Left cardiac atrium (tissue), 4 donors: Measurements from ENCODE around the gene UPF3A. TPM values are rescaled to one million over a fixed set of nuclear protein-coding genes. Genes with fewer than 3 reads are reported as not detected.

ENCODE experiments used
- ATAC-seq, 2 donors: fragments of 200-7000 bp; cut with Tn5 transposase; one replicate each; pipeline ENCODE4 v1.9.1; 2020; ENCODE audit warnings: mild to moderate bottlenecking in 2 of 2, moderate library complexity in 2 of 2
- DNase-seq: peaks from one replicate; pipeline ENCODE4 v3.0.0-alpha.2; 2020
- intact Hi-C, 2 donors: fragments of 100-400 bp; cut with DNase I; formaldehyde crosslinking; loops; one replicate each; pipeline versions ENCODE4 v1.14.1 to v1.15.1; 2022 to 2023
- total RNA-seq, 2 donors: library from RNA; stranded (reverse); fragmentation: NEBNext Ultra II Directional; extraction: Animal tissue kit (Norgen Biotek cat#: 25700); gene quantifications; one replicate each; pipeline ENCODE4 v1.2.1, GENCODE V29; 2021
- donor health status: DM: no; HTN: yes; CAD: no.
- donor health status: DM: no; HTN: yes; CAD: no; lungs with severe emphysema.
- donor health status: DM: yes; HTN: yes; CAD: no.
- donor health status: Dilated cardiomyopathy.

UPF3A gene
- total RNA-seq, 2 donors from 2014 or later = 22.2 to 28.0 TPM

DNA sequence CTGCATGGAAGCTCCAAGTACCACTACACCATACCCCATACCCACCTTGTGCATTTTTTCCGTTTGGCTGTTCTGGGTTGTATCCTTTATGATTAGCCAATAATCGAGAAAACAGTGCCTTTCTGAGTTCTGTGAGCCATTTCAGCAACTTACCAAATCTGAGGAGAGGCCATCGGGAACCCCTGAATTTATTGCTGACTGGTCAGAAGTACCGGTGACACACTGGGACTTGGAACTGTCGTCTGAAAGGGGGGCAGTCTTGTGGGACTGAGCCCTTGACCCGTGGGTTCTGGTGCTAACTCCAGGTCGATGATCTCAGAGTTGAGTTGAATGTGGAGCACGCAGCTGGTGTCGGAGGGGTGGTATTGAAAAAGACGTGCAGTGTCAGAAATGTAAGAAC is 15.0 kb downstream of the UPF3A start:
- no peak for DNase-seq
- ATAC-seq = no peak
- intact Hi-C loops = no loop called here

DNA sequence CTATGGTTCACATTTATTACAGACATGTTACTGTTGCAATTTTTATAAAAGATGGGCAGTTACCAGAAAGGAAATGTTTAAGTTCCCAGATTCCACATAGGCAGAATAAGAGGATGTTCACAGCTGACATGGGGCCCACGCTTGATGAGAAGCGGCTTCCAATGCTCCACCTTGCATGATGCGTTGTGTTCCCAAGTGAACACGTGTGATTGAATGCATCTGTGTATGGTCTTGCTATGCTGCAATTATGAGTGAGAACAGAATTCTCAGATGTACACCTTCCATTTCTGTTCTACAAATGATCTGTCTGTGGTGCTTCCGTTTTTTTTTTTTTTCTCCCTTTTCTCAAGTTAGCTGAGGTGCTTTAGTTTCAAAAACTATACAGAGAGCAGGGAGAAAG is 15.5 kb downstream of the UPF3A start:
- ATAC-seq (no peak), DNase-seq (no peak)
- intact Hi-C loops = no loop called here

DNA sequence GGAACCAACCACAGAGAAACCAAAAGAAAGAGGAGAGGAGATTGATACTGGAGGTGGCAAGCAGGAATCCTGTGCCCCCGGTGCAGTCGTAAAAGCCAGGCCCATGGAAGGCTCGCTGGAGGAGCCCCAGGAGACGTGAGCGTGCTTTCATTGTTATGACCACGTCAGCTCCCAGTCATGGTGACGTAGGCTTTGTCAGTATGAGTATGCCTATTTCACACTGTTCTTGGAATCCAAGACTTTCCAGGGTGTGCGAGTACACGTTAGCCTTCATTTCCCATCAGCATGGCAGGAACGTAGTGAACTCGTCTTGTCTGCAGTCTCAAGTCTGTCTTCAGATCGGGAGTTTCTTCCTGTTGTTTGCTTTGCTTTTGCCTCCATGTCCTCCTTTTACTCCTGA is 17.5 kb downstream of the UPF3A start:
- no peak for DNase-seq
- intact Hi-C loops = no loop called here
- ATAC-seq = no peak

DNA sequence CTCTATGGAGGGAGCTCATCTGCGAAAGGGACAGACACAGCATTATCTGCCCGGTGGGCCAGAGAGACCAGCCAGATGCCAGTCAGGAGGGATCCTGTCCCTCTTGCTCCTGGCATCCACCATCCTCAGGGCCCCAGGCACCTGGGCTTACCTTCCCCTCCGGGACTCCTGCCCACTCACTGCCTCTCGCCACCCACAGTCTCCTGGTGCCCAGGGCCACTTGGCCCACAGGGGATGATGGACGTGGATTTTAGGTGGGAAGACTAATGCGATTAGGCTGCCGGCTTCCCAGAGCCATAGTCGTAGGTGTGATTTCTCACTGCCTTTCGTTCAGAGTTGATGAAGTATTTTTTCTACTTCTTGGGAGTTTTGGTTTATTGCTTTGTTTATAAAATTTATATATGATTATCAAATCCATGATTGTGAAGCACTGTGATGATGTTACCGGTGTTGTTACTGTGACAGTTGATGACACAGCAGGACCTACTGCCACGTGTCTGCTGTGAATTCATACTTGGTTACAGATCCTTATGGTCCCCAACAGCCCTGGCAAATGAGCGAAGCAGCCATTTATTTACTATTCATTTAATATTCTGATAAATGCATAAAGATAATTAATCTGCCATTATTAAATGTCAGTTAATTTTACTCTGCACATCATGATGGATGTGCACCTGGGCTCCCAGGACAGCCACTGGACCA is 18.4 kb downstream of the UPF3A start:
- ATAC-seq = no peak
- no peak for DNase-seq
- intact Hi-C loops = no loop called here

DNA sequence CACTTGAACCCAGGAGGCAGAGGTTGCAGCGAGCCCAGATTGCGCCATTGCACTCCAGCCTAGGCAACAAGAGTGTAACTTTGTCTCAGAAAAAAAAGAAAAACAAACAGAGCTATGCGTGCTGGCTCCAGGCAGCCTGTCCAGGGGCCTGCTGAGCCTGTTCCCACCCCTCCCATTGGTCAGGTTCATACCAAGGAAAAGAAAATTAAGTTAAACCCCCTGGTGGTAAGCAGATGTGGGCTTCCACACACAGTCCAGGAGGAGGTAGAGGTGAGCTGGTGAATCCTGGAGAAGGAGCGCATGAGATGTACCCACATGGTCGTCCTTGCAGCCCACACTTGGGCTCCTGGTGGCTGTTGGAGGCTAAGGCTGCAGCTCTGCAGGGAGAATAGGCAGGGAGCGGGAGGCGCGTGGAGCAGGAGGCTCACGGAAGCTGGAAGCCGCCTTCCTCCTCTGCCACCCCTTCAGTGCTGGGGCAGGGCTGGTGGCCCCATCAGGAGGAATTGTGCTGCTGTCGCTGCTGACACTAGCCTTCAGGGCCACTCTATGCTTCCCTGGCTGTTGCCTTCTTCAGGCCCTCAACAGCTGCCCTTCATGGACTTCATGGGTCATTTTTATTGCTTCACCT is 22.4 kb downstream of the UPF3A start:
- ATAC-seq (no peak), DNase-seq (no peak)
- intact Hi-C loops = no loop called here

DNA sequence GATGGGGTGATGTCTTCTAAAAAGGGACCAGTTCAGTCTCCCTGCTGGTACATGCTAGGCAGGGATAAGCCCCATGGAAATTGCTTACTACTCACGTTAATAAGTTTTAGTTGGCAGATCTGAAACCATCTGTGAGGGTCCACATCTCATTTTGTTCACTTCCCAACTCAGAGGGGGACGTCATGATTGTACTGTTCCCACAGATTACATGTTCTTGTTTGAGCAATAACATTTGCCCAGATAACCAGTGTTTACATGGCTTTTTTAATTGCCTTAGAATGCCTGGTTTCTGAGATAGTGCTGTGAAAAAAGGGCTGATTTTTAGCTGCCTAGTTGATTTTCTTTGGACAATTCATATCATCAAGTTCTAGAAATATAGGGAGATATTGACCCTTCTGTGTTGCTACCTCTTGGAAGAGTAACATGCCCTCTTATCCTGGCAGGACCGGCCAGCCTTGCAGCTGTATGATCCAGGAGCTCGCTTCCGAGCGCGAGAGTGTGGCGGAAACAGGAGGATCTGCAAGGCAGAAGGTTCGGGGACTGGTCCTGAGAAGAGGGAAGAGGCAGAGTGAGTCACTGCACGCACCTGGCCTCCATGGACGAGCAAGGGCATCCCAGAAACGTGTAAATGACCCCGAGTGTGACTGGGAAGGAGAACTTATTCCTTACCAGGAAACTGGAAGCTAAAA is 23.1 kb downstream of the UPF3A start:
- ATAC-seq (no peak), DNase-seq (no peak)
- intact Hi-C loops = no loop called here

DNA sequence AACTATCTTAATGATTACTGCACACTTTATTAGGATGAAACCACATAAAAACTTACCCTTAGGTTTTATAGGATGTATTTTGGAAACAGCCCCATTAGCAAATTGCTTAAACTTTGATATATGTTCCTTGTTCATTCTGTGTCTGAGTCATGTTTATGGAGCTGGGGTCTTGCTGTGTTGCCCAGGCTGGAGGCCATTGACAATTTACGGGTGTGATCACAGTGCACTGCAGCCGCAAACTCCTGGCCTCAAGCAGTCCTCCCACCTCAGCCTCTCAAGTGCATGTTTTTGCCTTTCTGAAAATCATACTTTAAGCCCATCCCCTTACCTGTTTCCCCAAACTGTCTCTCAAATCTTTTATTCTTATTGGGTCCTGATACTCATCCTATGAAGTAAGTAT is 27.7 kb downstream of the UPF3A start:
- ATAC-seq = no peak
- no peak for DNase-seq
- intact Hi-C loops = no loop called here

DNA sequence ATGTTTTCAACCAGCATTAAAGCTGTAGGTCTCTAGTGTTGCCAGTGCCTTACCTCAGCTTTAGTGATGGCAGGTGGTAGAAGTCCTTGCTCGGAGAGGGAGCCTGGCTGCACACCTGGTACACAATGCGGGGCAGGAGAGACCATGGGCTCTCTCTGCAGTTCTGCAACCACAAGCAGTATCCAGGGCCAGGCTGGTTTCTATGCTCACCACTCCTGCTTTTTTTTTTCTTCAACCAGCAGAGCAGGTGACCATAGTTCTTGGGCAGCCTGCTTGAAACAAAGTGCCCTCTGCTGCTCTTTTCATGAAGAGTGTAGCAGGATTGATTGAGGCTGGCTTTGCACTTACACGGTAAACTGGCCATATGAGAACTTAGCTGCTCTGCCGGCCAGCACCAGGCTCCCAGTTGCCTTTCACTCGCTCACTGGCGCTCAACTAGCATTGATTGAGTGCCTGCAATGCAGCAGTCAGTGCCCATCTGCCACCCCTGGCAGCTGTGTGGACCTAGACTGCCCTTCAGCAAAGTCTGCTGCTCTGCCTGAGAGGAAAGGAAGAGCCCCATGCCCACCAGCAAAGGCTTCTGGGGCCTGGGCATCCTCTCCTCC is 28.5 kb downstream of the UPF3A start:
- ATAC-seq (no peak), DNase-seq (no peak)
- intact Hi-C loops = no loop called here

DNA sequence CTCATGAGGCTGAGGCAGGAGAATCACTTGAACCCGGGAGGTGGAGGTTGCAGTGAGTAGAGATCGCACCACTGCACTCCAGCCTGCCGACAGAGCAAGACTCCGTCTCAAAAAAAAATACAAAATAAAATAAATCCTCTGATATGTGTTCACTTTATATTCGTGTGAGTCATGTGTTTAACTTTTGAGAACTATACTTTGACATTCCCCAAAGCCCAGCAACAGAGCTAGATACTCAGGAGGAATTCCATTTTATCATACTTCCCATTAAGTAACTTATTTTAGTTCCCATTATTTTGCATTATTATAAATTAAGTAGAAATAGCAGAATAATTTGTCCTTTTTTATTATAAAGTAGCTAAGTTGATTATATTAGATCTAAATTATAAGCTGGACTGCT is 29.6 kb downstream of the UPF3A start:
- ATAC-seq (no peak), DNase-seq (no peak)
- intact Hi-C loops = no loop called here

DNA sequence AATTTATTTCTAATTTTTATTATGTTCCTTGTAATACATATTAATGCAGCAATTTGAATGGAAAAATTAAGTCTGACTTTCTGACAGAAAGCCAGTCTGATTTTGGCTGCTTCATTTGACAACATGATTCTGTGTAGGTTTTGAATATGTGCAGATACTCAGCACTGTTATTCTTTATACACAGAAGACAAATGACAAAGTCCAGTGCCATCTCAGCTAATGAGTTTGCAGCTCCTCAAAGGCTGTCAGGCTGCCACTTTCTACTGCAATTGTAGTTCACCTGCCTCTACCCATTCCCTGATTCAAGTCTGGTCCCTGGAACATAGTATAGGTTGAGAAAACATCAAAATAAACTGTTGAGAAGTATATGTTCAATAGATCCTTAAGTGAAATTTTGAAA is 30.0 kb downstream of the UPF3A start:
- DNase-seq (no peak), ATAC-seq (no peak)
- intact Hi-C loops = no loop called here

DNA sequence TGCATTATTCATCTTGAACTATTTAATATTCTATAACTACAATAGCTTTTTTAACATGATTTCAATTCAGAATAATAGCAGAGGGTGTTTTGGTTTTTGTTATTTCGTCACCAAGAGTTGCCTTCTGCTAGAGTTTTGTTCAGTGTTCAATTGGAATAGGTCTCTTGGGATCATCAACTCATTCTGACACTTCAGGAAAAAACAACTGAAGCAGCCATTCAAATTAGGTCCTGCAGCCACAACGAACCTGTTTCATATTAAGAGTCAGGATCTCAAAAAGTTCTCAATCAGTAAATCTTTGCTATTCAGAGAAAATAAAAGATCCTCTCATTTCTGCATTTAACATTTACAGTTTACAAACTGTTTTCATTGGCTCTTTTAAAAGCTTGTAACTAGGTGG is 30.5 kb downstream of the UPF3A start:
- no peak for ATAC-seq
- intact Hi-C loops = no loop called here
- no peak for DNase-seq

DNA sequence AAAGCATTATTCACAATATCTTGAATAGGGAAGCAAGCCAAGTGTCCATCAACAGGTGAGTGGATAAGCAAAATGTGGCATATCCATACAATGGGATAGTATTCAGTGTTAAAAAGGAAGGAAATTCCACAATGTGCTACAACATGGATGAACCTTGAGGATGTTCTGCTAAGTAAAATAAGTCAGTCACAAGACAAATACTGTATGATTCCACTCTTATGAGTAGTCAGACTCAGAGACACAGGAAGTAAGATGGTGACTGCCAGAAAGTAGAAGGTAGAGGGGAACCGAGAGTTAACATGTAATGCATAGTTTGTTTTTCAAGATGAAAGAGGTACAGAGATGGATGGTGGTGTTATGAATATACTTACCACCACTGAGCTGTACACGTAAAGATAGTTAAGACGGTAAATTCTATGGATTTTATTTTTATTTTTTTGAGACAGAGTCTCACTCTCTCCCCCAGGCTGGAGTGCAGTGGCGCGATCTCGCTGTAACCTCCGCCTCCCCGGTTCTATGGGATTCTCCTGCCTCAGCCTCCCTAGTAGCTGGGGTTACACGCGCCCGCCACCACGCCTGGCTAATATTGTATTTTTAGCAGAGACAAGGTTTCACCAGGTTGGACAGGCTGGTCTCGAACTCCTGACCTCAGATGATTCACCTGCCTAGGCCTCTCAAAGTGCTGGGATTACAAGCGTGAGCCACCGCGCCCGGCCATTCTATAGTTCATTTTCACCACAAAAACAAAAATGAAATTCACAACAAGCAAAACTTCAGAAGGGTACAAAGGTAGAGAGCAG is 31.9 kb downstream of the UPF3A start:
- no peak for DNase-seq
- no peak for ATAC-seq
- intact Hi-C loops = no loop called here

DNA sequence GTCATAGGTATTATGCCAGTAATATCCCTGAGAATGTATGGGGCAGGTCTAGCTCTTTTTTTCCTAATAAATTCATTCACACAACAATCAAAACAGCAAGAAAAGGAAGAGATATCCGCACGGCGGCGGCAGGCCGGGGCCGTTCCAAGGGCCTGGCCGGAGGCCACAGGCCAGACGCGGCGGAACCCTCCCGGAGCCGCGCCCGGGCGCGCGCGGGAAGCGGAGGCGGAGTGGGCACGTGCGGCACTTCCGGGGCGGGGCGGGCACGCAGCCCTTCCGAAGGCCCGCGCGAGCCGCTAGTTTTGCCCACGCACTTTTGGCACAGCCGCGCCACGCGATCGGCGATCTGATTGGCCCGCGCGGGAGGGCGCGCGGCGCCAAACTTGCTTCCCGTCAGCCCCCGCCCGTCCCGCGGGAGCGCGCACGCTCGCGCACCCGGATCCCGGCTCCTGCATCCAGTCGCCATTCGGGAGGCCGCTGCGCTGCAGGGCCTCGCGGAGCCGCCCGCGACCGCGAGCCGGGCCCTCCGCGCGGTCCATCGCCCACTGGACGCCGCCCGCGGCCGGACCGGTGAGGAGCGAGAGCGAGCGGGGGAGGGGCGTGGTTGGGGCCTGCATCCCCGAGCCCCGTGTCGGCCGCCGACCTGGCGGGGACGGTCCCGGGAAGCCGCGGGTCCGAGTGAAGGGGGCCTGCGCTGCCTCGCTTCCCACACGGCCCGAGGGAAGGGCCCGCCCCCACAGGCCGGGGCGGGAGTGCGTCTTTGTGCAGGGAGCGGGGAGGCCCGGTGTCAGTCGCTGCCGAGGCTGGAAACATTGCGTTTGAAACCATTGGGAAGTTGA is 32.9 kb downstream of the UPF3A start, which contains the start of gene CHAMP1:
Gene CHAMP1, plus strand, starts transcription at position 430 of the 839 bp plus-strand sequence. CDS start 9,340 bp downstream, outside the sequence.
- ATAC-seq = peak; percentile 97
- peak; percentile 98 for DNase-seq

DNA sequence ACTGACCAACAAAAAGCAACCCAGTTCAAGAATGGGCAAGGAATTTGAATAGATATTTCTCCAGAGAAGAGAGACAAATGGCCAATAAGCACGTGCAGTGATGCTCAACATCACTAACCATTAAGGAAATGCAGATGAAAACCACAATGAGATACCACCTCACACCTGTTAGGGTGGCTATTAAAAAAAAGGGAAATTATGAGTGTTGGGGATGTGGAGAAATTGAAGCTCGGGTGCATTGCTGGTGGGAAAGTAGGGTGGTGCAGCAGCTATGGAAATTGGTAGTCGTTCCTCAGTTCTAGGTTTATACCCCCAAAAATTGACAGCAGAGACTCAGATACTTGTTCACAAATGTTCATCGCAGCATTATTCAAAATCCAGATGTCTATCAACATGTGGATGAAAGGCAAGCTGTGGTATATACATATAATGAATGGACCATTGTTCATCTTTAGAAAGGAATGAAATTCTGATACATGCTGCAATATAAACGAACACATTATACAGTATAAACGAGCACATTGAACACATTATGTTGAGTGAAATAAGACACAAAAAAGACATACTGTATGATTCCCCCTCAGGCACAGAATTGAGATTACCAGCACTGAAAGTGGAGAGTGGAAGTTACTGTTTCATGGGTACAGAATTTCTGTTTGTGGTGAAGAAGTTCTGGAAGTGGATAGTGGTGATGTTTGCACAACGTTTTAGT is 33.8 kb downstream of the UPF3A start:
- intact Hi-C loops = no loop called here
- ATAC-seq (no peak), DNase-seq (no peak)

More for the DNA sequence above, 32.9 kb downstream of the UPF3A start, which contains the start of gene CHAMP1:
- intact Hi-C loops = no loop called here

DNA sequence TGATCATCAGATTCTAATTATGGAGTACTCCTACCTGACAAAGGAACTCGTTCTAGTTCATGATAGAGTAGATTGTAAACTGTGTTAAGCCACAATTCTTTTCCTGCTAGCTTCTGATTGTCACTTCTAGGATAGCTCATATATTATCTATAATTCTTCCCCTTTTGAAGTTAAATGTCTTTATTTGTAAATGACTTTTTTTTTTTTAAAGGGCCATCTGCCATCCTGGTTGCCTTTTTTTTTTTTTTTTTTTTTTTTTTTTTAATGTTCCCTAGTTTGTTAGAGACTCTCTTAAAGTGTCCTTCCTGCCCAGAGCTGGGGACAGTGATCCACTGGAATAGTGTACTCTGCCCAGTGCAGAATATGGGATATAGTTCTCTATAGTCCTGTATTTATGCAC is 37.2 kb downstream of the UPF3A start:
- intact Hi-C loops = no loop called here
- no peak for DNase-seq
- ATAC-seq = no peak

DNA sequence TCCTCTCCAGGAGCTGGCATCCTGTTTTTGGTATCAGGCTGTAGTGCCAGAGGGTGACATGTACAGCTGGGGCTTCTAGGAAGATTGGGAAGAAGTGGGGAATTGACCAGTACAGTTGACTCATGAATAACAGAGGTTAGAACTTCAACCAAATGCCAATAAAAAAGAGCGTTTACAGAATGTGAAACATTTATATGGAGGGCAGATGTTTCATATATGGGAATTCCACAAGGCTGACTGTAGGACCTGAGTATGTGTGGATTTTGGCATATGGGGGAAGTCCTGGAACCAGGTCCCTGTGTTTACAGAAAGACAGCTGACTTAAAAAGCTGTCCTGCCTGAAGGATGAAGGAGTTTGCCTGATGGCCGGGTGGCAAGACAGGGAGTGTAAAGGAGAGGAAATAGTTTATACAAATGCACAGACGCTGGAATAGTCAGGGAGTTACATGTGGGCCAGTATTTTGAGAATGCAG is 38.1 kb downstream of the UPF3A start:
- ATAC-seq = no peak
- DNase-seq = no peak
- intact Hi-C loops = no loop called here

DNA sequence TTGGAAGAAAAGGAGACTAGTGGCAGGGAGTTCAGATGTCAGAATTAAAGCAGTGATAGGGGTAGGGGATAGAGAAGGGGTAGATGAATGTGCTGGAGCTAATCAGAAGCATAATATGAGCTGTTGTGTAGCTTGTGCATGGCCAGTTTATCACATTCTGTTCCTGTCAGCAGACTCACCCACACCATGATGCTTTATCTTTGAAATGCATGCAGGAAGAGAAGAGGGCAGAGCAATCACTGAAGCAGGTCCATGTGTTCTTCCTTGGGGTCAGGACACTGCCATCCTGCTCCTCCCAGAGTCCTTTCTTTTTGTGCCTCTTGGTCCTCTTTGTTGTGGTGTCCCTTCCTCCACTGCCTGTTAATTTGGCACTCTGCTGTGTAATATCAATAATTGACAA is 38.7 kb downstream of the UPF3A start:
- ATAC-seq = peak; percentile 48 to 60
- intact Hi-C loops = no loop called here
- DNase-seq = no peak

DNA sequence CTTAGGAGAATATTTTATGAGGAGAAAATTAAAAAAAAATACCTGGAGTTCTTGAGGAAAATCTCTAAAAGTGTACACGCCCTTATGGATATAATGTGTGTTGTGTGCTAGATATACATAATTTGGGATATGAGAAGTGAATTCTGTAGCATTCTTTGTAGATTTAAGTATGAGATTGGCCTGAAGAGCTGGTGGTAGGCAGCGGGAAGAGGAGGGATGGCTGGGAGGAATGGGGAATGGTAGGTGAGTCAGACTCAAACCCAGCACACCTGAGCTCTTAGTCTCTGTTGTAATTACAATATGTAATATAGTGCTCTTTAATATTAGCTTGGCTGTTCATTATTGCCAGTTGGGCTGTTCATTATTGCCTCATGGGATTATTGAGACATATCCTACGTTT is 39.9 kb downstream of the UPF3A start:
- no peak for ATAC-seq
- intact Hi-C loops = no loop called here

More for the DNA sequence above, 39.9 kb downstream of the UPF3A start:
- no peak for DNase-seq
